Measurements from ENCODE around the gene S100A9. TPM values are rescaled to one million over a fixed set of nuclear protein-coding genes. Genes with fewer than 3 reads are reported as not detected.

Gene S100A9
- total RNA-seq, result 1,000 to 10,000 TPM in 1 of 2 donors, 100 to 1,000 TPM in 1; 193 to 1,552 TPM
- 10 to 100 TPM; 17.0 to 45.0 (median 28.3) TPM for polyA plus RNA-seq (ENCODE audit: insufficient read length in 6 of 6)
- long read RNA-seq, donor 1, transcript S100A9-201 (3 exons, 577 nt), result major isoform, 22 of 37 reads
- long read RNA-seq, donor 1, partial matches to known transcripts, result 15 of 37 reads
- long read RNA-seq, donor 1, other reads (novel, unspliced or antisense), result 0 of 37 reads
- long read RNA-seq, donor 2, transcript S100A9-201 (3 exons, 577 nt), result major isoform, 7 of 14 reads
- long read RNA-seq, donor 2, partial matches to known transcripts, result 7 of 14 reads
- long read RNA-seq, donor 2, other reads (novel, unspliced or antisense), result 0 of 14 reads
- long read RNA-seq, donor 3, transcript S100A9-201 (3 exons, 577 nt), result major isoform, 11 of 19 reads
- long read RNA-seq, donor 3, partial matches to known transcripts, result 8 of 19 reads
- long read RNA-seq, donor 3, other reads (novel, unspliced or antisense), result 0 of 19 reads
- long read RNA-seq, donor 4, transcript S100A9-201 (3 exons, 577 nt), result major isoform, 134 of 175 reads
- long read RNA-seq, donor 4, partial matches to known transcripts, result 40 of 175 reads
- long read RNA-seq, donor 4, other reads (novel, unspliced or antisense), result 1 of 175 reads
- long read RNA-seq, donor 5, transcript S100A9-201 (3 exons, 577 nt), result major isoform, 15 of 27 reads
- long read RNA-seq, donor 5, partial matches to known transcripts, result 12 of 27 reads
- long read RNA-seq, donor 5, other reads (novel, unspliced or antisense), result 0 of 27 reads
- long read RNA-seq, donor 6, transcript S100A9-201 (3 exons, 577 nt), result major isoform, 13 of 13 reads
- long read RNA-seq, donor 6, partial matches to known transcripts, result 0 of 13 reads
- long read RNA-seq, donor 6, other reads (novel, unspliced or antisense), result 0 of 13 reads
- long read RNA-seq, donor 7, transcript S100A9-201 (3 exons, 577 nt), result major isoform, 8 of 22 reads
- long read RNA-seq, donor 7, partial matches to known transcripts, result 14 of 22 reads
- long read RNA-seq, donor 7, other reads (novel, unspliced or antisense), result 0 of 22 reads
- long read RNA-seq, donor 8, transcript S100A9-201 (3 exons, 577 nt), result major isoform, 12 of 20 reads
- long read RNA-seq, donor 8, partial matches to known transcripts, result 8 of 20 reads
- long read RNA-seq, donor 8, other reads (novel, unspliced or antisense), result 0 of 20 reads
- long read RNA-seq, donor 9, result 0 reads
- long read RNA-seq, donor 10, transcript S100A9-201 (3 exons, 577 nt), result major isoform, 551 of 672 reads
- long read RNA-seq, donor 10, partial matches to known transcripts, result 110 of 672 reads
- long read RNA-seq, donor 10, other reads (novel, unspliced or antisense), result 11 of 672 reads
- long read RNA-seq, donor 11, result 0 reads
- long read RNA-seq, donor 12, transcript S100A9-201 (3 exons, 577 nt), result major isoform, 6 of 12 reads
- long read RNA-seq, donor 12, partial matches to known transcripts, result 6 of 12 reads
- long read RNA-seq, donor 12, other reads (novel, unspliced or antisense), result 0 of 12 reads

DNA sequence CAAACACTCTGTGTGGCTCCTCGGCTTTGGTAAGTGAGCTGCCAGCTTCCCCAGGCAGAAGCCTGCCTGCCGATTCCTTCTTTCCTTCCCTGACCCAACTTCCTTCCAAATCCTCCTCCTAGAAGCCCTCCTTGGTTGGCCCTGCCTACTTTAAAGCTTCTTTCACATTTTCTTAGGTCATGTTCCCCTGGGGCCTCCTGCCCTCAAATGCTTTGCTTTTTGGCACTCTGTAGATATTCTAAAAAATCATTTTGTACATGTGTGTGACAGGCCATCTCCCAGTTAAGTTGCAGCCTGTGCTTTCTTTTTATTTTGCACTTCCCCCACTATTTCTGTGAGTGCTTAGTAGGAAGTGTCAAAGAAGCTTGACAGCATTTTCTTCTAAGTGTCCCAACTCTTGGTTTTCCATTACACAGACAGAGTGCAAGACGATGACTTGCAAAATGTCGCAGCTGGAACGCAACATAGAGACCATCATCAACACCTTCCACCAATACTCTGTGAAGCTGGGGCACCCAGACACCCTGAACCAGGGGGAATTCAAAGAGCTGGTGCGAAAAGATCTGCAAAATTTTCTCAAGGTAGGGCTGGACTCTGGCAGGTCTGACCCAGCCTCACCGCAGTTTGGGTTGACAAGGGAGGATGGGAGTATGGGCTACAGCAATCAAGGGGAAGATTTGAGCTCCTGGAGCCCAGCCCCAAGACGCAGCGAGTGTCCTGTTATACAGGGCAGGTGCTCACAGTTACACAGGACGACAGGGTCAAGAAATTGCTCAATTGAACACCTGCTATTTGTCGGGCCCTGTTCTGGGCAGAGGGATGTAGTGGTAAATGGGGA is at the start of gene S100A9:
Gene S100A9 (plus strand): TSS at position 2 of the 838 bp plus-strand sequence. CDS start 430 bp downstream, at position 432.
- no peak for DNase-seq
- no peaks in the 10 kb centered on the region for H3K27me3 ChIP-seq
- ATAC-seq, result peak; percentile 9
- no peaks in the 10 kb centered on the region for H3K9me3 ChIP-seq
- TF ChIP-seq, protein P1, sequence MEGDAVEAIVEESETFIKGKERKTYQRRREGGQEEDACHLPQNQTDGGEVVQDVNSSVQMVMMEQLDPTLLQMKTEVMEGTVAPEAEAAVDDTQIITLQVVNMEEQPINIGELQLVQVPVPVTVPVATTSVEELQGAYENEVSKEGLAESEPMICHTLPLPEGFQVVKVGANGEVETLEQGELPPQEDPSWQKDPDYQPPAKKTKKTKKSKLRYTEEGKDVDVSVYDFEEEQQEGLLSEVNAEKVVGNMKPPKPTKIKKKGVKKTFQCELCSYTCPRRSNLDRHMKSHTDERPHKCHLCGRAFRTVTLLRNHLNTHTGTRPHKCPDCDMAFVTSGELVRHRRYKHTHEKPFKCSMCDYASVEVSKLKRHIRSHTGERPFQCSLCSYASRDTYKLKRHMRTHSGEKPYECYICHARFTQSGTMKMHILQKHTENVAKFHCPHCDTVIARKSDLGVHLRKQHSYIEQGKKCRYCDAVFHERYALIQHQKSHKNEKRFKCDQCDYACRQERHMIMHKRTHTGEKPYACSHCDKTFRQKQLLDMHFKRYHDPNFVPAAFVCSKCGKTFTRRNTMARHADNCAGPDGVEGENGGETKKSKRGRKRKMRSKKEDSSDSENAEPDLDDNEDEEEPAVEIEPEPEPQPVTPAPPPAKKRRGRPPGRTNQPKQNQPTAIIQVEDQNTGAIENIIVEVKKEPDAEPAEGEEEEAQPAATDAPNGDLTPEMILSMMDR (IDR thresholded peaks at IDR 0.05), result no peak
- H3K4me1 ChIP-seq, result peaks cover 0 to 58% of the 10 kb centered on the region in 2 donors
- H3K4me3 ChIP-seq, result peak within 1 kb of the TSS in 1 of 2 donors; percentile 58
- peaks cover 0 to 26% of the 10 kb centered on the region in 2 donors for H3K36me3 ChIP-seq
- intact Hi-C loops (cut with DNase I), result loop anchor here in 1 of 2 donors (2.0 kb wide), 1 partner anchor 137 kb away; no protein-coding TSS in a partner anchor
- H3K27ac ChIP-seq, result peak within 1 kb of the TSS; percentile 57 to 94

DNA sequence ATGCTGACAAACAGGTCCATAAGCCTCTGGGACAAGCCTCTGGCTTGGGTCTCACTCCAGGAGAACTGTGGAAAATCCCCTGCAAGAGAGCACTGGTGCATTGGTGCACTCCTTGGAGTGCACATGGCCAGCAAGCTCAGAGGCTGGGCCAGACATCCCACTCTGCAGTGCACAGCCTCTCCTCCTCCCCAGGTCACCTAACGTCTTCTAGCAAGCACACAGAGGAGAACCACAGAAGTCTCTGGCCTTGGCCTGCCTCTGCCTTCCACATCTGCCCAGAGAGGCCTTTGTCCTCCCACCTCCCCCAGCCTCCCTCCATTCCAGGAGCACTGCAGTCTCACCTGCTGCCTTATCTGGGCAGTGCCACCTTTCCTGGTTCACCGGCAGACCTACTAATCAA is 49.1 kb upstream of the S100A9 start:
- intact Hi-C loops (cut with DNase I), result no loop called here

DNA sequence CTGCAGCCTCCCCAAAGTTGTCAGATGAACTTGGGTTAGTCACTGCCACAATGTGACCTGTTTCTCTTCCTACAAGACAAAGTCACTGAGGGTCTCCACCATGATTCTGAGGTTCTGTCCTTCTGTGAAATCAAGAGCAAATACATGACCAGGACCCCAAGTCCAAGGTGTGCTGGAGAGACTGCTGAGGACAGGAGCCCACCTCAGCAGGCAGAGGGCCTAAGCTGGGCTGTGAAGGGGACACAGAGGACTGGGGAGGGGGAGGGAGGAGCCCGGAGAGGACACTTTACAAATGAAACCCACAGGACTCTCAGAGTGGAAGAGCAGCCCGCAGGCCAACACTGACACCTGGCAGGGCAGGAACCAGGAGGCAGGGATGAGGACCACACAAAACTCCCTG is 48.2 kb upstream of the S100A9 start:
- Histone ChIP-seq H3K27ac (no peak overlapping the region), H3K27me3 (peaks cover 0 to 18% of the 10 kb centered on the region in 2 donors), H3K36me3 (no peaks in the 10 kb centered on the region), H3K9me3 (no peaks in the 10 kb centered on the region), H3K4me1 (no peaks in the 10 kb centered on the region), H3K4me3 (no peak overlapping the region)
- intact Hi-C loops (cut with DNase I), result no loop called here
- no peak for DNase-seq
- no peak for ATAC-seq
- TF ChIP-seq, protein P1 (IDR thresholded peaks at IDR 0.05), result no peak

More for the DNA sequence above, 49.1 kb upstream of the S100A9 start:
- H3K4me3 ChIP-seq, result no peak overlapping the region
- H3K9me3 ChIP-seq, result no peaks in the 10 kb centered on the region
- no peak for DNase-seq
- no peaks in the 10 kb centered on the region for H3K4me1 ChIP-seq
- no peaks in the 10 kb centered on the region for H3K36me3 ChIP-seq
- ATAC-seq, result no peak
- TF ChIP-seq, protein P1 (IDR thresholded peaks at IDR 0.05), result no peak
- no peak overlapping the region for H3K27ac ChIP-seq
- H3K27me3 ChIP-seq, result peaks cover 0 to 18% of the 10 kb centered on the region in 2 donors

DNA sequence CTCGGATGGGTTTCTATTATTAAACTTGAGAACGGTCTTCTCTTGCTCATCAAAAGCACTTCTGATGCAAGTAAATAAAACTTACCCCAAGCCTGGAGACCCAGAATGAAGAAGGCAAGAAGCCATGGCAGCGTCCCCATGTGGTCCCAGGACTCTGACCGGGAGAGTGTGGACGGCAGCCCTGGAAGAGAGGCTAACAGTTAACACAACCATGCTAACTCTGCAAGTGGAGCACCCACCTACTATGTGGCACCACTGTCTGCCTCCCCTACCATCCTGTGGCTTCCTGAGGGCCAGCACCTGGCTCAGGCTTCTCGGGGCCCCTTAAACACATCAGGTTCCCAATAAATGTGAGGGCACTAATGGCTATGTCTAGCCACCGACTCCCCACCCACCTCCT is 47.1 kb upstream of the S100A9 start:
- intact Hi-C loops (cut with DNase I), result no loop called here
- no peaks in the 10 kb centered on the region for H3K36me3 ChIP-seq
- no peak for ATAC-seq
- peaks cover 0 to 18% of the 10 kb centered on the region in 2 donors for H3K27me3 ChIP-seq
- H3K4me3 ChIP-seq, result no peak overlapping the region
- TF ChIP-seq, protein P1 (IDR thresholded peaks at IDR 0.05), result no peak
- no peaks in the 10 kb centered on the region for H3K9me3 ChIP-seq
- H3K4me1 ChIP-seq, result no peaks in the 10 kb centered on the region
- H3K27ac ChIP-seq, result no peak overlapping the region
- DNase-seq, result no peak

Data from left lung (tissue), 14 donors.